Astrocyte of the hippocampus (primary cell): ENCODE measurements around the gene IL3.
"Not testable (repeated sequence)": the region's sequence is repeated elsewhere in the genome, so short reads cannot be mapped to it uniquely, and the experiment has no call there.

Experiments
- DNase-seq: peaks from one replicate; pipeline ENCODE4 v3.0.0; 2011; ENCODE audit warnings: low read depth, low spot score

The IL3 gene

GRCh38 chr5:132093271-132093670 is 32.8 kb downstream of the IL3 start:
- no peak for DNase-seq

GRCh38 chr5:132094393-132095076 is 34.1 kb downstream of the IL3 start:
- peak; percentile 78 for DNase-seq

GRCh38 chr5:132095077-132095410 is 34.6 kb downstream of the IL3 start:
- no peak for DNase-seq

GRCh38 chr5:132095424-132095972 is 35.0 kb downstream of the IL3 start:
- DNase-seq, result no peak

GRCh38 chr5:132096904-132097303 is 36.4 kb downstream of the IL3 start:
- no peak for DNase-seq

GRCh38 chr5:132098151-132098594 is 37.7 kb downstream of the IL3 start:
- DNase-seq, result peak; percentile 33

GRCh38 chr5:132098621-132099020 is 38.2 kb downstream of the IL3 start:
- DNase-seq, result no peak

GRCh38 chr5:132099076-132099748 is 38.8 kb downstream of the IL3 start:
- no peak for DNase-seq

- DNase-seq, result no peak
Measured at GRCh38 chr5:132099905-132100304, 39.5 kb downstream of the IL3 start.

GRCh38 chr5:132100672-132101261 is 40.3 kb downstream of the IL3 start:
- DNase-seq, result no peak

- DNase-seq, result no peak
Measured at GRCh38 chr5:132101385-132101880, 41.0 kb downstream of the IL3 start.

GRCh38 chr5:132102101-132102701 is 41.7 kb downstream of the IL3 start:
- peak; percentile 31 for DNase-seq

- no peak for DNase-seq
Measured at GRCh38 chr5:132102944-132103331, 42.5 kb downstream of the IL3 start.

- peak; percentile 95 for DNase-seq
Measured at GRCh38 chr5:132103332-132103951, 43.0 kb downstream of the IL3 start.

- DNase-seq, result no peak
Measured at GRCh38 chr5:132103969-132104391, 43.5 kb downstream of the IL3 start.

GRCh38 chr5:132104556-132104955 is 44.1 kb downstream of the IL3 start:
- no peak for DNase-seq

- DNase-seq, result no peak
Measured at GRCh38 chr5:132105688-132106087, 45.2 kb downstream of the IL3 start.

- not testable (repeated sequence) for DNase-seq
Measured at GRCh38 chr5:132108495-132108894, 48.0 kb downstream of the IL3 start.

GRCh38 chr5:132108957-132109356 is 48.5 kb downstream of the IL3 start:
- DNase-seq, result not testable (repeated sequence)

- no peak for DNase-seq
Measured at GRCh38 chr5:132109494-132110053, 49.1 kb downstream of the IL3 start.

- no peak for DNase-seq
Measured at GRCh38 chr5:132110195-132110594, 49.7 kb downstream of the IL3 start.
